Endothelial cell of umbilical vein (primary cell): ENCODE results near the gene TROAP. TPM values are rescaled to one million over a fixed set of nuclear protein-coding genes. Genes with fewer than 3 reads are reported as not detected.

Source experiments
- BruUV-seq: library from RNA; stranded (reverse); fragments of 400-500 nt; replicated peaks from 2 replicates; lab custom pipeline; 2021; lab: Mats Ljungman, UMichigan
- CTCF ChIA-PET: fragments of 300-600, 350-600 bp; sonication (Branson Sonifier 250); formaldehyde crosslinking; loops from one replicate; lab custom pipeline; 2021; ENCODE audit warnings: antibody characterized with exemption, inconsistent platforms; lab: Charles Lee
- POLR2A ChIA-PET: fragments of 300-600, 350-600 bp; sonication (Branson Sonifier 250); formaldehyde crosslinking; loops from one replicate; lab custom pipeline; 2021; ENCODE audit warnings: antibody characterized with exemption, inconsistent platforms; lab: Charles Lee
- DNase-seq: peaks from one replicate; pipeline ENCODE4 v3.0.0-alpha.2; 2011; ENCODE audit warnings: low read depth, low spot score
- FAIRE-seq: peaks from 2 replicates; lab custom pipeline; 2011; peaks lifted over from hg19 to GRCh38; lab: Jason Lieb, UNC
- H2AFZ ChIP-seq: 2 replicates; pipeline ENCODE4 v1.6.0; 2012; ENCODE audit warnings: low read depth, low read length, control low read depth, inconsistent platforms
- H3K27ac ChIP-seq: 2 replicates; pipeline ENCODE4 v1.5.1; 2011; ENCODE audit warnings: low read depth, mild to moderate bottlenecking, control low read depth, low read length, moderate library complexity; ENCODE audit not compliant: insufficient read depth
- H3K27me3 ChIP-seq, 2 experiments: 2 replicates each; pipeline versions ENCODE4 v1.6.0 to v1.6.1; 2011; ENCODE audit warnings: low read length in 2 of 2, mixed read lengths in 1 of 2; ENCODE audit not compliant: control insufficient read depth in 2 of 2, insufficient read depth in 2 of 2
- H3K36me3 ChIP-seq, 2 experiments: 2 replicates in 1 of 2; 3 replicates in 1 of 2; pipeline ENCODE4 v1.5.1; 2011; ENCODE audit warnings: low read length in 2 of 2, mild to moderate bottlenecking in 1 of 2, moderate library complexity in 1 of 2; ENCODE audit not compliant: control insufficient read depth in 2 of 2, insufficient read depth in 2 of 2; ENCODE audit errors: extremely low read depth in 1 of 2
- H3K4me1 ChIP-seq: 3 replicates; pipeline ENCODE4 v1.5.1; 2011; ENCODE audit warnings: mild to moderate bottlenecking, low read length; ENCODE audit not compliant: control insufficient read depth, insufficient read depth; ENCODE audit errors: extremely low read depth
- H3K4me2 ChIP-seq: 2 replicates; pipeline ENCODE4 v1.6.1; 2011; ENCODE audit warnings: low read length, control low read depth, mixed read lengths; ENCODE audit not compliant: insufficient read depth
- H3K4me3 ChIP-seq, 3 experiments: fragments of 200-600 bp in 1 of 3; sonication (generic), shearing (Covaris generic) in 1 of 3; replicated peaks in 1 of 3; 2 replicates each; pipeline ENCODE4 v1.5.1; 2011 to 2016; ENCODE audit warnings: control low read depth in 3 of 3, low read length in 3 of 3, mild to moderate bottlenecking in 2 of 3, inconsistent platforms in 1 of 3, low read depth in 1 of 3, moderate library complexity in 1 of 3; ENCODE audit not compliant: insufficient read depth in 1 of 3
- H3K79me2 ChIP-seq: 2 replicates; pipeline ENCODE4 v1.6.0; 2012; ENCODE audit warnings: low read length, inconsistent platforms; ENCODE audit not compliant: control insufficient read depth, insufficient read depth
- H3K9ac ChIP-seq: replicated peaks from 2 replicates; pipeline ENCODE3; 2011; ENCODE audit warnings: low read length, control low read depth; ENCODE audit not compliant: insufficient read depth; ENCODE audit errors: extremely low read depth
- H3K9me1 ChIP-seq: replicated peaks from 3 replicates; pipeline ENCODE4 v1.6.0; 2011; ENCODE audit warnings: mild to moderate bottlenecking, low read length; ENCODE audit not compliant: control insufficient read depth, insufficient read depth; ENCODE audit errors: extremely low read depth
- H3K9me3 ChIP-seq: replicated peaks from 2 replicates; pipeline ENCODE4 v1.5.1; 2012; ENCODE audit warnings: low read length, inconsistent platforms; ENCODE audit not compliant: control insufficient read depth, insufficient read depth
- H4K20me1 ChIP-seq: replicated peaks from 2 replicates; pipeline ENCODE3; 2011; ENCODE audit warnings: mild to moderate bottlenecking, low read length; ENCODE audit not compliant: control insufficient read depth, insufficient read depth; ENCODE audit errors: extremely low read depth
- GATA2 ChIP-seq: IDR thresholded peaks from 2 replicates; pipeline ENCODE4 v1.7.0; 2011; ENCODE audit warnings: low read depth, mild to moderate bottlenecking, moderate library complexity, mixed read lengths, low read length; ENCODE audit not compliant: insufficient read length, insufficient read depth
- dilution Hi-C: fragments of 300-500 bp; cut with MboI; formaldehyde crosslinking; loops from one replicate; pipeline ENCODE4 v1.15.0; 2019; ENCODE audit warnings: low sequenced_read_pairs; ENCODE audit not compliant: extremely low pct_ligation_motif_present
- intact Hi-C: fragments of 100-400 bp; cut with micrococcal nuclease; formaldehyde crosslinking; loops from one replicate; pipeline ENCODE4 v1.10.0; 2022
- polyA plus RNA-seq, 4 experiments: library from polyadenylated mRNA; depleted of rRNA in 3 of 4; stranded (reverse) in 3 of 4; unstranded in 1 of 4; fragments of >200 nt; gene quantifications; 2 replicates each; pipeline versions ENCODE4 v1.2.1 to v1.2.3, GENCODE V29; 2011 to 2012; ENCODE audit warnings: missing spikeins in 1 of 4
- total RNA-seq: library from RNA; stranded (reverse); gene quantifications from 2 replicates; pipeline ENCODE4 v1.2.3, GENCODE V29; 2021
- TF ChIP-seq, protein P1 (sequence below), 2 donors: IDR thresholded peaks; 1 replicate in 1 of 2; 2 replicates in 1 of 2; pipeline ENCODE4 v1.5.1; 2011; ENCODE audit warnings: low read length in 2 of 2, mild to moderate bottlenecking in 2 of 2, moderate library complexity in 2 of 2, control low read depth in 1 of 2, inconsistent platforms in 1 of 2, low read depth in 1 of 2; ENCODE audit not compliant: insufficient read depth in 1 of 2; ENCODE audit errors: extremely low read depth in 1 of 2

Gene TROAP
- total and polyA plus RNA-seq, 2 donors (not counting 3 experiments of a cell fraction or from before 2014, with no cell fraction given): 31.7 to 68.6 TPM

DNA sequence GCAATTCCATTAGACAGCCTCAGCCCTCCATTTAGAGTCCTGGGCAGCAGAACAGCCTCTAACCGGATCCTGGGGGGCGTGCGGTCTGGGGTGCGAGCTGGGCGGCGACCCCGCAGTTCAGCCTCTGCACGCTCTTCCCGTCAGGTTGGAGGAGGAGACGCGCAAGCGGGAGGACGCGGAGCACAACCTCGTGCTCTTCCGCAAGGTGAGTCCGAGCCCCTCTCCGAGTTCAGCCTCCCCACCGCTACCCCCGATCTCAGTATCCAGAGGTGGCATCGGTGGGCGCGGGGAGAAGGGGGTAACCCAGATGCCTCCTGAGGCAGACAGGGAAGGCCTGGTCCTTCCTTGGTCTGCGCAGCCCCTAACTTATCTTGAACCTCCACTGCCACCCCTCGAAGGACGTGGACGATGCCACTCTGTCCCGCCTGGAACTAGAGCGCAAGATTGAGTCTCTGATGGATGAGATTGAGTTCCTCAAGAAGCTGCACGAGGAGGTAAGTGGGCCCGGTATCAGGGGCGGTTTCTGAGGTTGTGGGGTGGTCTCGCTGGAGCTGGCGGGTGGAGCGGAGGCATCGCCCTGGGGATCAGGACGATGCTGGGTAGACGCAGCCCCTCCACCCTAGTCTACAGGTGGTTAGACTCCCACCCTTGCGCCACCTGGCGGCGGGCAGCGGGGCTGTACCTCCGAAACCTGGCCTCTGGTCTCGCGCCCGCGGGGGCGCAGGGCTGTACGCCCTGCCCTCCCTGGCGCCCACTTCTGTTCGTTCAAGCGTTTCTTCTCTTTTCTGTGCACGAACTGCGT lies 26.8 kb upstream of the TROAP start:
- H3K27ac ChIP-seq: no peak overlapping the region
- intact Hi-C loops (no loop called here), dilution Hi-C loops (no loop called here)
- TF ChIP-seq, protein P1, sequence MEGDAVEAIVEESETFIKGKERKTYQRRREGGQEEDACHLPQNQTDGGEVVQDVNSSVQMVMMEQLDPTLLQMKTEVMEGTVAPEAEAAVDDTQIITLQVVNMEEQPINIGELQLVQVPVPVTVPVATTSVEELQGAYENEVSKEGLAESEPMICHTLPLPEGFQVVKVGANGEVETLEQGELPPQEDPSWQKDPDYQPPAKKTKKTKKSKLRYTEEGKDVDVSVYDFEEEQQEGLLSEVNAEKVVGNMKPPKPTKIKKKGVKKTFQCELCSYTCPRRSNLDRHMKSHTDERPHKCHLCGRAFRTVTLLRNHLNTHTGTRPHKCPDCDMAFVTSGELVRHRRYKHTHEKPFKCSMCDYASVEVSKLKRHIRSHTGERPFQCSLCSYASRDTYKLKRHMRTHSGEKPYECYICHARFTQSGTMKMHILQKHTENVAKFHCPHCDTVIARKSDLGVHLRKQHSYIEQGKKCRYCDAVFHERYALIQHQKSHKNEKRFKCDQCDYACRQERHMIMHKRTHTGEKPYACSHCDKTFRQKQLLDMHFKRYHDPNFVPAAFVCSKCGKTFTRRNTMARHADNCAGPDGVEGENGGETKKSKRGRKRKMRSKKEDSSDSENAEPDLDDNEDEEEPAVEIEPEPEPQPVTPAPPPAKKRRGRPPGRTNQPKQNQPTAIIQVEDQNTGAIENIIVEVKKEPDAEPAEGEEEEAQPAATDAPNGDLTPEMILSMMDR (IDR thresholded peaks at IDR 0.05; ENCODE audit: extremely low read depth in 1 of 2, insufficient read depth in 1 of 2, low read depth in 1 of 2, low read length in 2 of 2): peak; percentile 73 to 82
- no peak for TF ChIP-seq GATA2
- H3K9ac ChIP-seq: no peak overlapping the region
- no peaks in the 10 kb centered on the region for H3K9me3 ChIP-seq
- H3K4me1 ChIP-seq: peaks cover 3% of the 10 kb centered on the region
- no peaks in the 10 kb centered on the region for H3K79me2 ChIP-seq
- no peak overlapping the region for H3K4me3 ChIP-seq
- peaks cover 32 to 42% of the 10 kb centered on the region in 2 experiments for H3K27me3 ChIP-seq
- H4K20me1 ChIP-seq: no peaks in the 10 kb centered on the region
- no TSS peak for BruUV-seq
- no peak overlapping the region for H3K4me2 ChIP-seq
- no peaks in the 10 kb centered on the region for H3K36me3 ChIP-seq
- no peak overlapping the region for H2AFZ ChIP-seq
- FAIRE-seq: no peak
- no peaks in the 10 kb centered on the region for H3K9me1 ChIP-seq
- ChIA-PET CTCF (interaction anchor here (0.6 to 12.9 kb wide), 22 partner anchors 8 to 314 kb away, joined by 3 to 173 read pairs (median 4); partner anchors contain the start of genes DNAJC22 and TROAP), POLR2A (no interaction called here)
- DNase-seq: no peak
